ENCODE data around the gene TTC23. TPM values are rescaled to one million over a fixed set of nuclear protein-coding genes. Genes with fewer than 3 reads are reported as not detected.

TTC23 gene
- total and polyA plus RNA-seq, 7 experiments from 2014 or later: 0.34 to 4.0 (median 0.92) TPM

GRCh38 chr15:99180086-99180963 lies 69.1 kb downstream of the TTC23 start:
- intact Hi-C loops (cut with micrococcal nuclease): no loop called here
- H3K27me3 Mint-ChIP-seq: peaks cover 0 to 6% (median 0%) of the 10 kb centered on the region in 5 donors
- CTCF ChIA-PET: no interaction called here

GRCh38 chr15:99177679-99178078 lies 71.7 kb downstream of the TTC23 start:
- Histone ChIP-seq H3K4me1 (ENCODE audit: control insufficient read depth in 2 of 2, insufficient read depth in 2 of 2, low read length in 2 of 2) (no peaks in the 10 kb centered on the region), H3K27ac (ENCODE audit: low read depth, low read length) (no peak overlapping the region), H3K4me3 (ENCODE audit: low read length) (no peak overlapping the region), H3K9me3 (ENCODE audit: control insufficient read depth in 2 of 3, low read length in 3 of 3) (no peaks in the 10 kb centered on the region), H3K36me3 (ENCODE audit: control insufficient read depth in 2 of 3, insufficient read depth in 3 of 3, low read length in 3 of 3) (no peaks in the 10 kb centered on the region), H3K27me3 (ENCODE audit: control insufficient read depth in 2 of 2, insufficient read depth in 2 of 2, low read length in 2 of 2) (no peaks in the 10 kb centered on the region)
- H3K4me3 Mint-ChIP-seq: no peak overlapping the region
- ATAC-seq (no peak), DNase-seq (no peak)
- CTCF ChIA-PET: no interaction called here
- intact Hi-C loops (cut with micrococcal nuclease): no loop called here
- peaks cover 0 to 6% (median 0%) of the 10 kb centered on the region in 5 donors for H3K27me3 Mint-ChIP-seq
- POLR2A ChIA-PET: no interaction called here
- H3K9me3 Mint-ChIP-seq: no peaks in the 10 kb centered on the region
- peaks cover 0 to under 1% (median 0%) of the 10 kb centered on the region in 5 donors for H3K36me3 Mint-ChIP-seq
- no peak overlapping the region for H3K27ac Mint-ChIP-seq
- peaks cover 0 to 1% (median 0%) of the 10 kb centered on the region in 7 donors for H3K4me1 Mint-ChIP-seq

More at GRCh38 chr15:99180086-99180963, 69.1 kb downstream of the TTC23 start:
- H3K9me3 ChIP-seq (ENCODE audit: control insufficient read depth in 2 of 3, low read length in 3 of 3): no peaks in the 10 kb centered on the region
- no peaks in the 10 kb centered on the region for H3K4me1 Mint-ChIP-seq
- H3K27me3 ChIP-seq (ENCODE audit: control insufficient read depth in 2 of 2, insufficient read depth in 2 of 2, low read length in 2 of 2): no peaks in the 10 kb centered on the region
- H3K9me3 Mint-ChIP-seq: no peaks in the 10 kb centered on the region
- peaks cover 0 to 4% (median 0%) of the 10 kb centered on the region in 5 donors for H3K36me3 Mint-ChIP-seq
- no peaks in the 10 kb centered on the region for H3K4me1 ChIP-seq (ENCODE audit: control insufficient read depth in 2 of 2, insufficient read depth in 2 of 2, low read length in 2 of 2)
- H3K4me3 ChIP-seq (ENCODE audit: low read length): no peak overlapping the region
- POLR2A ChIA-PET: no interaction called here
- DNase-seq (no peak), ATAC-seq (no peak)
- H3K27ac Mint-ChIP-seq: no peak overlapping the region
- H3K36me3 ChIP-seq (ENCODE audit: control insufficient read depth in 2 of 3, insufficient read depth in 3 of 3, low read length in 3 of 3): no peaks in the 10 kb centered on the region
- H3K4me3 Mint-ChIP-seq: no peak overlapping the region
- no peak overlapping the region for H3K27ac ChIP-seq (ENCODE audit: low read depth, low read length)

GRCh38 chr15:99176757-99177156 lies 72.6 kb downstream of the TTC23 start:
- Mint-ChIP-seq H3K4me1 (peaks cover 0 to 1% (median 0%) of the 10 kb centered on the region in 7 donors), H3K36me3 (no peaks in the 10 kb centered on the region), H3K27ac (no peak overlapping the region), H3K4me3 (no peak overlapping the region), H3K9me3 (no peaks in the 10 kb centered on the region), H3K27me3 (no peaks in the 10 kb centered on the region)
- Histone ChIP-seq H3K36me3 (ENCODE audit: control insufficient read depth in 2 of 3, insufficient read depth in 3 of 3, low read length in 3 of 3) (no peaks in the 10 kb centered on the region), H3K4me3 (ENCODE audit: low read length) (no peak overlapping the region), H3K27me3 (ENCODE audit: control insufficient read depth in 2 of 2, insufficient read depth in 2 of 2, low read length in 2 of 2) (no peaks in the 10 kb centered on the region), H3K4me1 (ENCODE audit: control insufficient read depth in 2 of 2, insufficient read depth in 2 of 2, low read length in 2 of 2) (no peaks in the 10 kb centered on the region), H3K9me3 (ENCODE audit: control insufficient read depth in 2 of 3, low read length in 3 of 3) (no peaks in the 10 kb centered on the region), H3K27ac (ENCODE audit: low read depth, low read length) (no peak overlapping the region)
- ATAC-seq: no peak
- POLR2A ChIA-PET: no interaction called here
- CTCF ChIA-PET: no interaction called here
- no peak for DNase-seq
- intact Hi-C loops (cut with micrococcal nuclease): no loop called here

- no peak overlapping the region for H3K4me3 ChIP-seq (ENCODE audit: low read length)
- CTCF ChIA-PET: no interaction called here
- H3K9me3 ChIP-seq (ENCODE audit: control insufficient read depth in 2 of 3, low read length in 3 of 3): no peaks in the 10 kb centered on the region
- DNase-seq (no peak), ATAC-seq (no peak)
- POLR2A ChIA-PET: no interaction called here
- intact Hi-C loops (cut with micrococcal nuclease): no loop called here
- Mint-ChIP-seq H3K27me3 (no peaks in the 10 kb centered on the region), H3K4me1 (peaks cover 0 to 1% (median 0%) of the 10 kb centered on the region in 7 donors), H3K27ac (peak overlapping the region in 1 of 9 donors; percentile 17), H3K36me3 (no peaks in the 10 kb centered on the region), H3K4me3 (no peak overlapping the region), H3K9me3 (no peaks in the 10 kb centered on the region)
- H3K4me1 ChIP-seq (ENCODE audit: control insufficient read depth in 2 of 2, insufficient read depth in 2 of 2, low read length in 2 of 2): no peaks in the 10 kb centered on the region
- no peaks in the 10 kb centered on the region for H3K36me3 ChIP-seq (ENCODE audit: control insufficient read depth in 2 of 3, insufficient read depth in 3 of 3, low read length in 3 of 3)
- H3K27me3 ChIP-seq (ENCODE audit: control insufficient read depth in 2 of 2, insufficient read depth in 2 of 2, low read length in 2 of 2): no peaks in the 10 kb centered on the region
- H3K27ac ChIP-seq (ENCODE audit: low read depth, low read length): no peak overlapping the region
Measured at GRCh38 chr15:99174567-99175395, 74.6 kb downstream of the TTC23 start.

GRCh38 chr15:99172989-99173388 lies 76.4 kb downstream of the TTC23 start:
- ATAC-seq (no peak), DNase-seq (no peak)
- Mint-ChIP-seq H3K4me3 (no peak overlapping the region), H3K9me3 (no peaks in the 10 kb centered on the region), H3K4me1 (peaks cover 0 to 1% (median 0%) of the 10 kb centered on the region in 7 donors), H3K27ac (no peak overlapping the region), H3K36me3 (no peaks in the 10 kb centered on the region), H3K27me3 (no peaks in the 10 kb centered on the region)
- H3K4me1 ChIP-seq (ENCODE audit: control insufficient read depth in 2 of 2, insufficient read depth in 2 of 2, low read length in 2 of 2): no peaks in the 10 kb centered on the region
- ChIA-PET POLR2A (no interaction called here), CTCF (no interaction called here)
- no peak overlapping the region for H3K27ac ChIP-seq (ENCODE audit: low read depth, low read length)
- intact Hi-C loops (cut with micrococcal nuclease): no loop called here
- no peaks in the 10 kb centered on the region for H3K9me3 ChIP-seq (ENCODE audit: control insufficient read depth in 2 of 3, low read length in 3 of 3)
- H3K27me3 ChIP-seq (ENCODE audit: control insufficient read depth in 2 of 2, insufficient read depth in 2 of 2, low read length in 2 of 2): no peaks in the 10 kb centered on the region
- no peaks in the 10 kb centered on the region for H3K36me3 ChIP-seq (ENCODE audit: control insufficient read depth in 2 of 3, insufficient read depth in 3 of 3, low read length in 3 of 3)
- H3K4me3 ChIP-seq (ENCODE audit: low read length): no peak overlapping the region

GRCh38 chr15:99172171-99172570 lies 77.2 kb downstream of the TTC23 start:
- POLR2A ChIA-PET: no interaction called here
- no peak for ATAC-seq
- H3K4me1 ChIP-seq (ENCODE audit: control insufficient read depth in 2 of 2, insufficient read depth in 2 of 2, low read length in 2 of 2): no peaks in the 10 kb centered on the region
- CTCF ChIA-PET: no interaction called here
- H3K4me1 Mint-ChIP-seq: peaks cover 0 to 1% (median 0%) of the 10 kb centered on the region in 7 donors
- H3K27ac ChIP-seq (ENCODE audit: low read depth, low read length): no peak overlapping the region
- no peaks in the 10 kb centered on the region for H3K36me3 Mint-ChIP-seq
- H3K9me3 Mint-ChIP-seq: no peaks in the 10 kb centered on the region
- H3K27me3 Mint-ChIP-seq: no peaks in the 10 kb centered on the region
- intact Hi-C loops (cut with micrococcal nuclease): no loop called here
- no peaks in the 10 kb centered on the region for H3K27me3 ChIP-seq (ENCODE audit: control insufficient read depth in 2 of 2, insufficient read depth in 2 of 2, low read length in 2 of 2)
- DNase-seq: no peak
- H3K9me3 ChIP-seq (ENCODE audit: control insufficient read depth in 2 of 3, low read length in 3 of 3): no peaks in the 10 kb centered on the region
- H3K27ac Mint-ChIP-seq: no peak overlapping the region
- no peak overlapping the region for H3K4me3 Mint-ChIP-seq
- H3K4me3 ChIP-seq (ENCODE audit: low read length): no peak overlapping the region
- no peaks in the 10 kb centered on the region for H3K36me3 ChIP-seq (ENCODE audit: control insufficient read depth in 2 of 3, insufficient read depth in 3 of 3, low read length in 3 of 3)

Data from naive thymus-derived CD4-positive, alpha-beta T cell (primary cell).